Transverse colon (tissue), 4 donors: ENCODE measurements around the gene C12orf75. TPM values are rescaled to one million over a fixed set of nuclear protein-coding genes. Genes with fewer than 3 reads are reported as not detected.

Experiments
- DNase-seq: peaks from one replicate; pipeline ENCODE4 v3.0.0-alpha.2; 2019
- H3K27ac ChIP-seq, 4 donors: fragments of 200-600 bp; sonication (generic); 2 replicates each; pipeline ENCODE4 v1.5.1; 2016 to 2018; ENCODE audit warnings: inconsistent platforms in 4 of 4
- H3K27me3 ChIP-seq: fragments of 200-600 bp; sonication (generic); 2 replicates; pipeline ENCODE4 v1.5.1; 2017; ENCODE audit warnings: inconsistent platforms
- H3K36me3 ChIP-seq, 4 donors: fragments of 200-600 bp; sonication (generic); 2 replicates each; pipeline ENCODE4 v1.5.1; 2017 to 2019; ENCODE audit warnings: inconsistent platforms in 4 of 4
- H3K4me1 ChIP-seq, 4 donors: fragments of 200-600 bp; sonication (generic); 2 replicates each; pipeline ENCODE4 v1.5.1; 2017 to 2020; ENCODE audit warnings: inconsistent platforms in 4 of 4
- H3K4me3 ChIP-seq, 4 donors: fragments of 200-600 bp; sonication (generic); 1 replicate in 1 of 4; 2 replicates in 3 of 4; pipeline versions ENCODE4 v1.5.1 to v1.6.1; 2017 to 2019; ENCODE audit warnings: inconsistent platforms in 4 of 4
- H3K9me3 ChIP-seq, 2 donors: fragments of 200-600 bp; sonication (generic); 2 replicates each; pipeline ENCODE4 v1.5.1; 2017 to 2019; ENCODE audit warnings: inconsistent platforms in 2 of 2
- CTCF ChIP-seq, 5 experiments: fragments of 200-600 bp in 3 of 5; fragments of 450-650 bp in 2 of 5; sonication (generic) in 3 of 5; IDR thresholded peaks; 1 replicate in 2 of 5; 2 replicates in 3 of 5; pipeline ENCODE4 v1.5.1; 2016 to 2017; ENCODE audit warnings: antibody characterized with exemption in 5 of 5, inconsistent platforms in 3 of 5, mild to moderate bottlenecking in 2 of 5, moderate library complexity in 1 of 5
- EP300 ChIP-seq: sonication (generic); formaldehyde crosslinking; IDR thresholded peaks from one replicate; pipeline ENCODE4 v1.6.1; 2017; ENCODE audit warnings: antibody characterized with exemption, low read depth
- POLR2A ChIP-seq: fragments of 450-650 bp; IDR thresholded peaks from one replicate; pipeline ENCODE4 v1.6.1; 2016; ENCODE audit warnings: antibody characterized with exemption, mild to moderate bottlenecking, moderate library complexity
- POLR2AphosphoS5 ChIP-seq, 3 donors: sonication (generic); formaldehyde crosslinking; IDR thresholded peaks; one replicate each; pipeline ENCODE4 v1.6.1; 2016; ENCODE audit warnings: antibody characterized with exemption in 3 of 3
- WGBS, 2 donors: methylation state at CpG; one replicate each; pipeline ENCODE4 v1.1.5; 2018; ENCODE audit warnings: low coverage in 1 of 2; 5-methylcytosine and 5-hydroxymethylcytosine counted together
- in situ Hi-C, 4 donors: fragments of 200-750 bp; cut with MboI; loops; one replicate each; pipeline versions ENCODE4 v1.15.0 to v1.15.1; 2017; ENCODE audit warnings: low sequenced_read_pairs in 3 of 4, low pct_ligation_motif_present in 1 of 4, low pct_unique_long_range_greater_than_20kb in 1 of 4
- intact Hi-C: fragments of 100-400 bp; cut with DNase I; formaldehyde crosslinking; loops from one replicate; pipeline ENCODE4 v1.15.1; 2023; ENCODE audit warnings: low total_unique reads
- total RNA-seq, 4 donors: library from RNA; depleted of rRNA; stranded (reverse); fragments of >200 nt; gene quantifications; one replicate each; pipeline ENCODE4 v1.1.0, GENCODE V29; 2016

C12orf75 gene
- total RNA-seq, 4 donors from 2014 or later: 14.1 to 120 (median 70.6) TPM

GRCh38 chr12:105406497-105406896 is 76.0 kb downstream of the C12orf75 start:
- no peak overlapping the region for H3K4me3 ChIP-seq
- H3K27me3 ChIP-seq: no peaks in the 10 kb centered on the region
- no peaks in the 10 kb centered on the region for H3K9me3 ChIP-seq
- no peak for DNase-seq
- in situ Hi-C loops (loop anchor here in 1 of 4 donors (25.0 kb wide), 1 partner anchor 756 kb away; no protein-coding TSS in a partner anchor), intact Hi-C loops (no loop called here)
- peaks cover 0 to 6% (median 0%) of the 10 kb centered on the region in 4 donors for H3K4me1 ChIP-seq
- 89% methylated on average over 7 of the region's 7 CpGs; no CpG with 5 or more reads in 1 of the 2 donors for WGBS, 2 donors
- H3K27ac ChIP-seq: no peak overlapping the region
- no peaks in the 10 kb centered on the region for H3K36me3 ChIP-seq
- no peak for TF ChIP-seq CTCF (IDR thresholded peaks at IDR 0.05)

- Histone ChIP-seq H3K9me3 (no peaks in the 10 kb centered on the region), H3K4me3 (no peak overlapping the region), H3K27me3 (no peaks in the 10 kb centered on the region), H3K4me1 (peaks cover 0 to 6% (median 0%) of the 10 kb centered on the region in 4 donors), H3K27ac (no peak overlapping the region), H3K36me3 (no peaks in the 10 kb centered on the region)
- no peak for DNase-seq
- intact Hi-C loops (no loop called here), in situ Hi-C loops (loop anchor here in 1 of 4 donors (25.0 kb wide), 1 partner anchor 753 kb away; no protein-coding TSS in a partner anchor)
- TF ChIP-seq POLR2AphosphoS5 (IDR thresholded peaks at IDR 0.05) (no peak), CTCF (IDR thresholded peaks at IDR 0.05) (no peak)
- 86 to 92% methylated on average over 5 of the region's 5 CpGs for WGBS, 2 donors
Measured at GRCh38 chr12:105409279-105409678, 78.8 kb downstream of the C12orf75 start.

- H3K9me3 ChIP-seq: no peaks in the 10 kb centered on the region
- H3K4me1 ChIP-seq: peaks cover 0 to 6% (median 0%) of the 10 kb centered on the region in 4 donors
- H3K4me3 ChIP-seq: no peak overlapping the region
- no peak overlapping the region for H3K27ac ChIP-seq
- TF ChIP-seq POLR2A: no peak
- no peaks in the 10 kb centered on the region for H3K36me3 ChIP-seq
- no peaks in the 10 kb centered on the region for H3K27me3 ChIP-seq
- in situ Hi-C loops: loop anchor here in 1 of 4 donors (25.0 kb wide), 1 partner anchor 752 kb away; no protein-coding TSS in a partner anchor
- 17 to 29% methylated on average over 6 to 8 of the region's 8 CpGs for WGBS, 2 donors
- no peak for DNase-seq
- intact Hi-C loops: no loop called here
Measured at GRCh38 chr12:105409801-105410471, 79.4 kb downstream of the C12orf75 start.

GRCh38 chr12:105413911-105414487 is 83.5 kb downstream of the C12orf75 start:
- intact Hi-C loops (no loop called here), in situ Hi-C loops (loop anchor here in 1 of 4 donors (25.0 kb wide), 1 partner anchor 748 kb away; no protein-coding TSS in a partner anchor)
- no peaks in the 10 kb centered on the region for H3K9me3 ChIP-seq
- no peak overlapping the region for H3K27ac ChIP-seq
- 90 to 92% methylated on average over 5 to 7 of the region's 7 CpGs for WGBS, 2 donors
- no peak overlapping the region for H3K4me3 ChIP-seq
- DNase-seq: no peak
- no peak for TF ChIP-seq POLR2A
- no peak for TF ChIP-seq EP300
- no peak for TF ChIP-seq POLR2AphosphoS5 (IDR thresholded peaks at IDR 0.05)
- no peak for TF ChIP-seq CTCF (IDR thresholded peaks at IDR 0.05)
- H3K27me3 ChIP-seq: no peaks in the 10 kb centered on the region
- H3K4me1 ChIP-seq: peaks cover 0 to 6% (median 0%) of the 10 kb centered on the region in 4 donors
- no peaks in the 10 kb centered on the region for H3K36me3 ChIP-seq
